ENCODE measurements around the gene KDF1. TPM values are rescaled to one million over a fixed set of nuclear protein-coding genes. Genes with fewer than 3 reads are reported as not detected.

KDF1 gene
- total and polyA plus RNA-seq, 8 donors, result 7.2 to 13.7 (median 9.2) TPM

DNA sequence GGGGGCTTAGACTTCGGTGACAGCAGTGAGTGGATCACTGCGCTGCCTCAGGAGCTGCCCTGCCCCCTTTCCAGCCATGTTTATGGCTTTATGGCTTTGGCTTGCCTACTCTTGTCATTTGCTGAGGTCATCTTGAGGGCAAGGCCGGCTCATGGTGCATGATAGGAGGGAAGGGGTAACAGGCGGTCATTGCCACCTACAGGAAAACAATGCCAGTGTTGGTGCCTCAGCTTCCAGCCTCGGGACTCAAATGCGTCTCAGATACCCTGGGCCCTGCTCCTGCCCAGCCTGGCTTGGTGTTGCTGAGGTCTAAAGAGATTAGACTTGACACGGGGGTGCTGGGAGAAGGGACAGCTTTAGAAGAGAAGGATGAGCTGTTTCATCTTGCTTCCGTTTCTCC is 14.5 kb downstream of the KDF1 start:
- intact Hi-C loops (cut with DNase I), result no loop called here
- 43 to 49% methylated on average over 8 of the region's 8 CpGs for WGBS, 2 donors
- ATAC-seq, result peak; percentile 40 to 76 (median 49)
- peaks cover 8 to 31% (median 25%) of the 10 kb centered on the region in 3 donors for H3K36me3 ChIP-seq
- H3K9me3 ChIP-seq, result no peaks in the 10 kb centered on the region
- peak overlapping the region in 2 of 4 donors; percentile 11 to 45 for H3K27ac ChIP-seq
- TF ChIP-seq, protein P1, sequence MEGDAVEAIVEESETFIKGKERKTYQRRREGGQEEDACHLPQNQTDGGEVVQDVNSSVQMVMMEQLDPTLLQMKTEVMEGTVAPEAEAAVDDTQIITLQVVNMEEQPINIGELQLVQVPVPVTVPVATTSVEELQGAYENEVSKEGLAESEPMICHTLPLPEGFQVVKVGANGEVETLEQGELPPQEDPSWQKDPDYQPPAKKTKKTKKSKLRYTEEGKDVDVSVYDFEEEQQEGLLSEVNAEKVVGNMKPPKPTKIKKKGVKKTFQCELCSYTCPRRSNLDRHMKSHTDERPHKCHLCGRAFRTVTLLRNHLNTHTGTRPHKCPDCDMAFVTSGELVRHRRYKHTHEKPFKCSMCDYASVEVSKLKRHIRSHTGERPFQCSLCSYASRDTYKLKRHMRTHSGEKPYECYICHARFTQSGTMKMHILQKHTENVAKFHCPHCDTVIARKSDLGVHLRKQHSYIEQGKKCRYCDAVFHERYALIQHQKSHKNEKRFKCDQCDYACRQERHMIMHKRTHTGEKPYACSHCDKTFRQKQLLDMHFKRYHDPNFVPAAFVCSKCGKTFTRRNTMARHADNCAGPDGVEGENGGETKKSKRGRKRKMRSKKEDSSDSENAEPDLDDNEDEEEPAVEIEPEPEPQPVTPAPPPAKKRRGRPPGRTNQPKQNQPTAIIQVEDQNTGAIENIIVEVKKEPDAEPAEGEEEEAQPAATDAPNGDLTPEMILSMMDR (IDR thresholded peaks at IDR 0.05), result no peak
- peak in 3 of 6 donors; percentile 37 to 44 (median 39) for DNase-seq
- H3K4me3 ChIP-seq, result no peak overlapping the region
- H3K27me3 ChIP-seq, result no peaks in the 10 kb centered on the region
- no peak for FAIRE-seq
- H3K4me1 ChIP-seq, result no peaks in the 10 kb centered on the region

DNA sequence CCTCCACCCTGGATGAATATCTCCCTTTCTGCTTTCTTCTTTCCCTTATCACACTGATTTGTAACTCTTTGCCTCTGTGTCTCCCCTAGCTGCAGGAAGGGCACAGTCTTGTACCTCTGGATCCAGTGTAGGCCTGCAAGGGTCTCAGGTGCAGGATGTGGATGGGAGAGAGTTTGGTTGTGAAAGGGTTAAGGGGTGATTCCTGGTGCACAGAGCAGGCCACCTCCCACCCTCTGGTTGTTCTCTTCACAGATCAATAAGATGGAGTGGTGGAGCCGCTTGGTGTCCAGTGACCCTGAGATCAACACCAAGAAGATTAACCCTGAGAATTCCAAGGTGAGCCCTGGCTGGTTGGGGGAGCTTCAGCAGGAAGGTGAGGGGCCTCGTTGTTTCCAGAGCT is 15.1 kb downstream of the KDF1 start:
- intact Hi-C loops (cut with DNase I), result no loop called here
- peaks cover 8 to 29% (median 23%) of the 10 kb centered on the region in 3 donors for H3K36me3 ChIP-seq
- no peaks in the 10 kb centered on the region for H3K4me1 ChIP-seq
- DNase-seq (no peak), ATAC-seq (peak in 1 of 4 donors; percentile 4), FAIRE-seq (no peak)
- no peaks in the 10 kb centered on the region for H3K27me3 ChIP-seq
- 20 to 24% methylated on average over 2 of the region's 2 CpGs for whole genome bisulfite sequencing, 2 donors
- no peaks in the 10 kb centered on the region for H3K9me3 ChIP-seq
- H3K27ac ChIP-seq, result no peak overlapping the region
- H3K4me3 ChIP-seq, result no peak overlapping the region
- TF ChIP-seq, protein P1 (IDR thresholded peaks at IDR 0.05), result no peak

DNA sequence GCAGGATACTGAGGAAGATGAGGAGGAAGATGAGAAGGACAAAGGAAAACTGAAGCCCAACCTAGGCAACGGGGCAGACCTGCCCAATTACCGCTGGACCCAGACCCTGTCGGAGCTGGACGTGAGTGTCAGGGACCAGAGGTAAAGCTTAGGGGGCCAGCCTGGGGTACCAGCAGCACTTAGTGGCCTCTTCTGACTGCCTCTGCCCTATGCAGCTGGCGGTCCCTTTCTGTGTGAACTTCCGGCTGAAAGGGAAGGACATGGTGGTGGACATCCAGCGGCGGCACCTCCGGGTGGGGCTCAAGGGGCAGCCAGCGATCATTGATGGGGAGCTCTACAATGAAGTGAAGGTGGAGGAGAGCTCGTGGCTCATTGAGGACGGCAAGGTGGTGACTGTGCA is 17.6 kb downstream of the KDF1 start:
- peaks cover 0 to 8% (median 6%) of the 10 kb centered on the region in 3 donors for H3K4me1 ChIP-seq
- ATAC-seq, result no peak
- no peak overlapping the region for H3K27ac ChIP-seq
- WGBS, 2 donors, result 95 to 96% methylated on average over 12 of the region's 12 CpGs
- no peak overlapping the region for H3K4me3 ChIP-seq
- no peak for DNase-seq
- intact Hi-C loops (cut with DNase I), result no loop called here
- no peaks in the 10 kb centered on the region for H3K27me3 ChIP-seq
- H3K36me3 ChIP-seq, result peaks cover 8 to 29% (median 19%) of the 10 kb centered on the region in 3 donors
- H3K9me3 ChIP-seq, result no peaks in the 10 kb centered on the region
- no peak for FAIRE-seq
- TF ChIP-seq, protein P1 (IDR thresholded peaks at IDR 0.05), result no peak

DNA sequence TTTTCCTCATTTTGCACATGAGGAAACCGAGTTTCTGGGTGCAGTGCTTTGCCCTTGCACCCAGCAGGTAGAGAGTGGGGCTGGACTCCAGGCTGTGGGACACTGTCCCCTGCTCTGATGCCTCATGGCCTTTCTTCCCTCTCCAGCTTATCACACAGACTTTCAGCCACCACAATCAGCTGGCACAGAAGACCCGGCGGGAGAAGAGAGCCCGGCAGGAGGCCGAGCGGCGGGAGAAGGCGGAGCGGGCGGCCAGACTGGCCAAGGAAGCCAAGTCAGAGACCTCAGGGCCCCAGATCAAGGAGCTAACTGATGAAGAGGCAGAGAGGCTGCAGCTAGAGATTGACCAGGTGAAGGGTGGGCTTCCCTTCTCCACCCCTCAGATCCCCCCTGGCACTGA is 19.0 kb downstream of the KDF1 start:
- intact Hi-C loops (cut with DNase I), result no loop called here
- 83 to 85% methylated on average over 10 of the region's 10 CpGs for WGBS, 2 donors
- TF ChIP-seq, protein P1 (IDR thresholded peaks at IDR 0.05), result no peak
- peaks cover 8 to 24% (median 19%) of the 10 kb centered on the region in 3 donors for H3K36me3 ChIP-seq
- peaks cover 0 to 9% (median 6%) of the 10 kb centered on the region in 3 donors for H3K4me1 ChIP-seq
- H3K4me3 ChIP-seq, result no peak overlapping the region
- FAIRE-seq (no peak), DNase-seq (peak in 1 of 6 donors; percentile 25), ATAC-seq (no peak)
- no peaks in the 10 kb centered on the region for H3K27me3 ChIP-seq
- H3K27ac ChIP-seq, result no peak overlapping the region
- no peaks in the 10 kb centered on the region for H3K9me3 ChIP-seq

DNA sequence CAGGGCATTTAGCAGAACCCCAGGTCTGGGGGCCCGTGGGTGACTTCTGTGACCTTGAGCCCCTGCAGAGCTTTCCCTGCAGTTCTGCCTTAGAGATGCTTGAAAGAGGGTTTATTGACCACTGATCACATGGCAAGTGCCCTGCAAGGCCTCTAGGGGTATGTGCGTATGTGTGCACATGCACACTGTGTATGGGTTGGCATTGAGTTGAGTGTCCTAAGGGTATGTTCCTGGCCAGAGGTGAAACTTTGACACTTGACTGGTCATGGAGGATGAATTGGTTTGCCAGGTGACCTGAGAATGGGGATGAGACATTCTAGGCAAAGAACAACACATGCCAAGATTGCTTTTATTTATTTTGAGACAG is 21.6 kb downstream of the KDF1 start:
- intact Hi-C loops (cut with DNase I), result no loop called here
- TF ChIP-seq, protein P1 (IDR thresholded peaks at IDR 0.05), result no peak
- DNase-seq (no peak), ATAC-seq (peak in 1 of 4 donors; percentile 12), FAIRE-seq (no peak)
- peaks cover 5 to 21% (median 18%) of the 10 kb centered on the region in 3 donors for H3K36me3 ChIP-seq
- no peak overlapping the region for H3K4me3 ChIP-seq
- 72 to 76% methylated on average over 2 of the region's 2 CpGs for WGBS, 2 donors
- no peaks in the 10 kb centered on the region for H3K27me3 ChIP-seq
- H3K27ac ChIP-seq, result no peak overlapping the region
- H3K4me1 ChIP-seq, result peaks cover 0 to 9% (median 6%) of the 10 kb centered on the region in 3 donors
- H3K9me3 ChIP-seq, result no peaks in the 10 kb centered on the region

Measured in pancreas (tissue), 10 donors.